ENCODE results near the gene CAPZA2. TPM values are rescaled to one million over a fixed set of nuclear protein-coding genes. Genes with fewer than 3 reads are reported as not detected.
A peak's percentile ranks its signal among the peaks of the same experiment; 100 is the strongest.

CAPZA2 gene
- total and polyA plus RNA-seq, 9 of the 15 experiments (the other 6 are each of a cell fraction or from before 2014, with no cell fraction given), result 67.0 to 524 (median 176) TPM

GRCh38 chr7:116949941-116950801 is 87.8 kb downstream of the CAPZA2 start (continued):
- TF ChIP-seq ZBTB40 (IDR thresholded peaks at IDR 0.05) (peak; percentile 70), ZBTB40 (CRISPR knock-in tag; IDR thresholded peaks at IDR 0.05) (no peak), ZNF316 (IDR thresholded peaks at IDR 0.05) (peak; percentile 27; the same call in 1 of the 2 replicates), RB1 (IDR thresholded peaks at IDR 0.05; ENCODE audit: low read depth) (no peak), KDM4B (IDR thresholded peaks at IDR 0.05; ENCODE audit: borderline replicate concordance in 2 of 2, low read depth in 1 of 2) (0 out of 4 replicates have a peak, but pooled peaks of 1 of the 2 experiments have one; percentile 46), MTA1 (IDR thresholded peaks at IDR 0.05; ENCODE audit: borderline replicate concordance) (peak; percentile 99), MNT (conservative IDR thresholded peaks at IDR 0.05) (peak; percentile 69 to 81; a peak in 3 of 4 replicates), PHTF2 (CRISPR knock-in tag; IDR thresholded peaks at IDR 0.05) (no peak), HDGF (IDR thresholded peaks at IDR 0.05) (peak; percentile 71), HNRNPK (IDR thresholded peaks at IDR 0.05; ENCODE audit: low read depth, low read length, poor library complexity, severe bottlenecking) (no peak), BRD9 (IDR thresholded peaks at IDR 0.05; ENCODE audit: low read depth, partially characterized antibody) (peak; percentile 99), ZNF41 (CRISPR knock-in tag; conservative IDR thresholded peaks at IDR 0.05) (no peak), XRCC3 (IDR thresholded peaks at IDR 0.05) (no peak), NR2F6 (CRISPR knock-in tag; IDR thresholded peaks at IDR 0.05) (no peak), ZNF311 (CRISPR knock-in tag; IDR thresholded peaks at IDR 0.05) (no peak), ZNF707 (CRISPR knock-in tag; conservative IDR thresholded peaks at IDR 0.05) (no peak)
- TF ChIP-seq, protein P1, sequence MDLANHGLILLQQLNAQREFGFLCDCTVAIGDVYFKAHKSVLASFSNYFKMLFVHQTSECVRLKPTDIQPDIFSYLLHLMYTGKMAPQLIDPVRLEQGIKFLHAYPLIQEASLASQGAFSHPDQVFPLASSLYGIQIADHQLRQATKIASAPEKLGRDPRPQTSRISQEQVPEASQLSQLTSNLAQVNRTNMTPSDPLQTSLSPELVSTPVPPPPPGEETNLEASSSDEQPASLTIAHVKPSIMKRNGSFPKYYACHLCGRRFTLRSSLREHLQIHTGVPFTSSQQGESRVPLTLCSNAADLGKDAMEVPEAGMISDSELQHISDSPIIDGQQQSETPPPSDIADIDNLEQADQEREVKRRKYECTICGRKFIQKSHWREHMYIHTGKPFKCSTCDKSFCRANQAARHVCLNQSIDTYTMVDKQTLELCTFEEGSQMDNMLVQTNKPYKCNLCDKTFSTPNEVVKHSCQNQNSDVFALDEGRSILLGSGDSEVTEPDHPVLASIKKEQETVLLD (IDR thresholded peaks at IDR 0.05), result peak; percentile 99

All from K562 (cell line).